ENCODE data around the gene STEAP2.
A peak's percentile ranks its signal among the peaks of the same experiment; 100 is the strongest.
"Not testable (repeated sequence)": the region's sequence is repeated elsewhere in the genome, so short reads cannot be mapped to it uniquely, and the experiment has no call there.

Gene STEAP2

DNA sequence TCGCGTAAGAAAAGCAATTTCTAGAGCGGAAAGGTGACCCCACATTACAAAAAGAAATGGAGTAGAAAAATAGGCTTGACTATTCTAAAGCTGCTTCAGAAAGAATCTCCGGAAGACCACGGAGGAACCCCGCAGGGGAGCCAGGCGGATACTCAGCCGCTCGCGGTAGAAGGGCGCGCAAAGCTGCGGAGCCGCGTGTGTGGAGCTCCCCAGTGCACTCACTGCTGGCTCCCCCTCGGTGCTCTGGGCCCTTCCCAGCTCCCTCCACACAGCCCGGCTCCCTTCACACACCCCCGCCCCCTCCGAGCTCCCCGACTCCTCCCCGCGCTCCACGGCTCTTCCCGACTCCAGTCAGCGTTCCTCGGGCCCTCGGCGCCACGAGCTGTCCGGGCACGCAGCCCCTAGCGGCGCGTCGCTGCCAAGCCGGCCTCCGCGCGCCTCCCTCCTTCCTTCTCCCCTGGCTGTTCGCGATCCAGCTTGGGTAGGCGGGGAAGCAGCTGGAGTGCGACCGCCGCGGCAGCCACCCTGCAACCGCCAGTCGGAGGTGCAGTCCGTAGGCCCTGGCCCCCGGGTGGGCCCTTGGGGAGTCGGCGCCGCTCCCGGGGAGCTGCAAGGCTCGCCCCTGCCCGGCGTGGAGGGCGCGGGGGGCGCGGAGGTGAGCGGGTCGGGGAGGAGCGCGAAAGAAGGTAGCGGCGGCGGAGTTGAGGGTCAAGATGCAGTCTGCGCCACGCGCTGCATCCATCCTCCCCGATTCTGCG lies at the start of gene STEAP2:
TSS of gene STEAP2 (plus strand) at position 350 of the 758 bp plus-strand sequence. CDS start 13,343 bp downstream, outside the sequence.
- peak; percentile 73 for DNase-seq

DNA sequence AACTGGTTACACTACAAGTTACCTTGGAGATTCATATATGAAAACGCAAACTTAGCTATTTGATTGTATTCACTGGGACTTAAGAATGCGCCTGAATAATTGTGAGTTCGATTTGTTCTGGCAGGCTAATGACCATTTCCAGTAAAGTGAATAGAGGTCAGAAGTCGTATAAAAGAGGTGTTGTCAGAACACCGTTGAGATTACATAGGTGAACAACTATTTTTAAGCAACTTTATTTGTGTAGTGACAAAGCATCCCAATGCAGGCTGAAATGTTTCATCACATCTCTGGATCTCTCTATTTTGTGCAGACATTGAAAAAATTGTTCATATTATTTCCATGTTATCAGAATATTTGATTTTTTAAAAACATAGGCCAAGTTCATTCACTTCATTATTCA lies 48.0 kb upstream of the STEAP2 start:
- DNase-seq: no peak

DNA sequence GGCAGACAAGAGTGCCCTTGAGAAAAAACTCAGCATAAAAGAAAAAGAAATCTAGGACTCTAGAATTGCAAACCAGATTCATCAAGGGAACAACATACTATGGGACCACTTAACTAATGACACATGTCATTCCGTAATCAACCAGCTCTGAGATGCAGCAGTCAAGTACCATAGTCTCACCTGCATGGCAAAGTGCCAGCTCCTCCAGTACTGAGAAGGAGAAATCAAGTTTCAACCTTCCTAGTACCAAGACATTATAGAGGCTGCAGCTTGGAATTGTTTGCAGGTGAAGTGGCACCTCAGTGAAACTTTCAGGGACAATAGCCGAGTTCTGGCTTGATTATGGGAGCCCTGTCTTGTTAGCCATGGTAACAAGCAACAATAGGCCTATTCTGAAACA lies 45.8 kb upstream of the STEAP2 start:
- DNase-seq: no peak

DNA sequence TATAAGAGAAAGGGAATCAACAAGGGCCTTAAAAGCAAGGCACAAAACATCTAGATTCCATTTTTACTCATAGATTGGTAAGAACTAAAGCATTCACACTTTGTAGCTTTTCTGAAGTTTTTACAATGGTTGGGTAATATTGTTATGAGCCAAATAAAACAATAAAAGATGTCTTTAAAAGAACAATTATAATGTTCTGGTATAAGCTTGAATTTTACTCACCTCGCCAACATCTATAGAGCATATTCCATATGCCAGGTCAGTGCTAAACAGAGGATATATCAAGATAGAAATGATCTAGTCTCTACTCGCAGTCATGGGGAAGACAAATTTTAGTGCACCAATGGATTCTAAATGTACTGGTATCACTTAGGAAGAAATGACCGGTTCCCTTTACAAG lies 45.4 kb upstream of the STEAP2 start:
- no peak for DNase-seq

DNA sequence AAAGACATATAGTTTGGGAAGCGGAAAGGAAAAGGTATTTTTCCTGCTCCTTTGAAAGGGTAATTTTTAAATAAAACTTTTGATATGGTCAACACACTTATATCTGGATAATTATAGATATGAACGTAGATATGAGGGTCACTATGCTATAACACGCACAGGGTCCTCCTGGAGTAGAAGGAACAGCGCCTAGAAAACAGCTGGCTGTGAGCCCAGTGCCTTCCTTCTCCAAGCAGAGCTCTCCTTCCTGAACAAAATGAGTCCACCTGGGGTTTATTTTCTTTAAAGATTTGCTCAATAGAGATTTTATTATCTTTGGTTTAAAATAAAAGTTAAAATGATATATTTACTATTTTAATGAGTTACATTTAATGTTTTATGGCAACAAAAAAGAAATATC lies 44.2 kb upstream of the STEAP2 start:
- DNase-seq: no peak

DNA sequence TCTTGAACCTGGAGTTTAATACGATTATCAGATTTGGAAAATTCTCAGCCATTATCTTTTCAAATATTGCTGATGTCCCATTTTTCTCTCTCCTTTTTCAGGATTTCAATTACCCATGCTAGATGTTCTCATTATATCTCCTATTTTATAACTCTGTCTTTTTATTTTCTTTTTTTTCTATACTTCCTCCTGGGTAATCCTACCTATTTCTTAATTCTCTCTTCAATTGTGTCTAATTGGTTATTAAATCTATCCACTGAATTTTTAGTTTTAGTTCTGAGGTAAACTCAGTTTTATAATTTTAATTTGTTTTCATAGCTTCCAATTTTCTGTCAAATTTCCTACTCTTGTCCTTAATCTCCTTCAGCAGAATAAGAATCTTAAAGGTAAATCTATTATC lies 41.6 kb upstream of the STEAP2 start:
- DNase-seq: no peak

DNA sequence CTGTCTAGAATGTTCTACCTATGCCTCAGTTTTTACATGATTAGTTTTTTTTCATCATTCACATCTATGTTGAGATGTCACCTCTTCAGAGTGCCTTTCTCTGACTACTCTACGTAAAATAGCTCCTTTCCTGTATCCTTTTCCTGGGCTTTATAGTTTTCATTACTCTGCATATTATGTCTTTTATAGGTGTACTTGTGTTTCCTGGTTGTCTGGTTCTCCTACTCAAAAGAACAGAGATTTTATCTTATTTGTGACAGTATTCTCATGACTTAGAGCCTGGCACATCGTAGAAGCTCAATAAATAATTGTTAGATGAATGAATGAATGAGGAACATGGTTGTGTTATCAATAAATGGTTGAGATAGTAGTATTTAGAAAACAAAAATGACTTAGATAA lies 39.4 kb upstream of the STEAP2 start:
- no peak for DNase-seq

DNA sequence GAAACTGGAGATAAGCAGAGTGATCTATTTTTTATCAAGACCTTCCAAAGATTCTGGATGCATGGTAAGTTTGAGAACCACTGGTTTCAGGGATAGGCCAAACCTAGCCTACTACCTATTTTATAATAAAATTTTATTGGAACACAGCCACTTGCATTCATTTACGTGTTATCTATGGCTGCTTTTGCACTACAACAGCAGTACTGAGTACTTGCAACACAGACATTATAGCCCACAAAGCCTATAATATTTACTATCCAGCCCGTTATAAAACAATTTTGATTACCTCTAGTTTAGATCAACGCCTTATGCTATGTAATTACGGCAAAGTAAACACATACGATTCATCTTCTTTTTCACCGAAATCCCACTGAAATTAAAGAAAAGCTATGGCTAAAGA lies 38.9 kb upstream of the STEAP2 start:
- no peak for DNase-seq

DNA sequence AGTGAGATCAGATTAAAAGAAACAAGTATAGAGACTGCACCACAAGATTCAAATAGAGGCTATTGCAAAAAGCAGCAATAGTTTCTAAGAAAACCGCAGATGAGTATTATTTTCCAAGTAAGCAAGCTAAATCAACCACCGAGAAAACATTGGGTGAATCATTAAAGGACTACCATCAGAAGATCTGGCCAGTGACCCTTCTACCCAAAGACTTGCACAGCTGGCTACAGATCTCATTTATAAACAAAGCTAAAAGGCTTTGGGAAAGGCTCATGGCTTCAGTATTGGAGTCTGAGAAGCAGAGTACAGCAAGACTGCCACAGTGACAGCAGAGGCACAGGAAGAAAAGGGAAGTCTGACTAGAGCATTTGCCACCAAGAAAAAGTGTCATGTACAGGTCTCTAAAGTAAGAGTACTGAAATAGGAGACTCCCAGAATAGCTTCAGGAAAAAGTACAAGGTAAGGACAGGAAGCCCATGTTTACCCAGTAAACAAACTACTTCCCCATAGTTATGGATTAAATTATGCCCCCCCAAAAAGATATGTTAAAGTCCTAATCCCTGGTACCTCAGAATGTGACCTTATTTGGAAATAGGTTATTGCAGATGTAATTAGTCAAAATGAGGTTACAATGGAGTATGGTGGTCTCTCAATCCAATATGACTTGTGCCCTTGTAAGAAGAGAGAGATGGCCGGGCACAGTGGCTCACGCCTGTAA lies 38.3 kb upstream of the STEAP2 start:
- no peak for DNase-seq

DNA sequence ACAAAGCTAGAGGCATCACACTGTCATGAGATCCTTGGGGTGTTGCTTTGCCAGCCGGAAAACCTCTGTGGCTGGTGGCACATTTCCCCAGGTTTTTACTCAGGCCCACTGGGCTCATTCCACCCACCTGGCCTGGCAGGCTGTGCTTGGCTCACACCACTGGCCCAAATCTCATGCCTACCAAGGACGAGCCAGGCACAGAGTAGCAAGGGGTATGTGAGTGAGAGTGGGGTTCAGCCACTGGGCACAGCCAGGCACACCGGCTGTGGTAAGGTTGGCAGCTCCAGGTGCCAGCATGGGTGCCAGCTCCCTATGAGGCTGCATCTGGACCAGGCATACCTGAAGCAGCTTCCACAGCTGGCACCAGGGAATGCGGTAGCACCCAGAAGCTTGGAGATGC lies 35.9 kb upstream of the STEAP2 start:
- no peak for DNase-seq

DNA sequence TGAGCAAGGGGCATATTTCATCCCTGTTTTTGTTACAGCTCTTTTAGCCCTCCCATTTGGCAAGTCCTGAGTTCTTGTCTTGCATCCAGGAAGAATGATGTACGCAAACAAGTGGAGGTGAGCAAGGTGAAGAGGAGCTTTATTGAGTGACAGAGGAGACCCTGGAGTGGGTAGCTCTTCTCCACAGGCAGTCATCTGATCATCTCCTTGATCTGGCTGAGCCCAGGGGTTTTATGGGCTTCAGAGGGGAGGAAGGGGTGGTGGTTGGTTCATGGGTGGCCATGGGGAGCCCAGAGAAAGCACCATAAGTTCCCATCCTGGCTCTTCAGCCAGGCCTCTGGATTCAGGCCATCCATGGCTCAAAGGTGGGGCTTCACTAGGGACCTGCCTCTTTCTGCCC lies 35.3 kb upstream of the STEAP2 start:
- DNase-seq: no peak

DNA sequence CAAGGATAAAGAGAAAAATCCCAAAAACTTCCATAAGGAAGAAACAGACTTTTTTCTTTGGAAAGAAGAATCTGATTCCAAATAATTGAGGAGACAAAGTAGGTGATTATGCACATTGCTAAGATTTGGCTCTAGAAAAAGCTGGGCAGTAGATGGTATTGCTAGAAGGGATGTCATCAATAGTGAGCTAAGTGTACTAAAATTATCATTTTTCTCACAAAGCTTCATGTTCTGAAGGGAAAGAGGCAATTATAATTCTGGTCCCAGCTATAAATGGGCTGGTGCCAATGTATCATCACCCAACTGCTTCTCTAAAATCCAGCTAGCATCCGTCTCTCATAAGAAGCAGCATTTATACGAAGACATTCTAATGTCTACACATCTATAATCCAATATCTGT lies 33.4 kb upstream of the STEAP2 start:
- no peak for DNase-seq

DNA sequence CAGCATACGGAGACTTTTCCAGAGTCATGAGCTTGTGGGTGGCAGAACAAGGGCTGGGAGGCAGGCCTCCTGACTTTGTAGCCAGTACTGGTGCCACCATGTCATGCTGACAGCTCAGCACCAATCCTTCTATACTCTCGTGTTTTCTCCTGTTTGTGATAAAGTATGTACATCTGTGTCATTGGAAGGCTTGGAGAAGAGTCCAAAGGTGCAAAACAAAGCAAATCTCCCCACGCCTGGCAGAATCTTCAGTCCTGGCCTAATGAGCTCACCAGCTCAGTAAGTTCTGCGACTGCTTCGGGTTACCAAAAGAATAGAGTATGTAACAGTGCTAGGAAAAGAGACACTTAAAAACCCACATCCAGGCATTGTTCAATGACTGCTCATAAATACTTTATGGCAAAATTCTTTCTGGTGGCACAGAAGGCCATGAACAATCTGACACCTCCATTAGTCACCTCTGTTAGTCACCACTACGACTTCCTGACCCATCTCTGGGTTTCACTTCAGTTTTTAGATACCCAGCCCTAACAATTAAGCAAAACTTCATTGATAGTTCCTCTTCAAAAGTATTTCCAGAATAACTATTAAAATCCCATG lies 32.8 kb upstream of the STEAP2 start:
- DNase-seq: no peak

DNA sequence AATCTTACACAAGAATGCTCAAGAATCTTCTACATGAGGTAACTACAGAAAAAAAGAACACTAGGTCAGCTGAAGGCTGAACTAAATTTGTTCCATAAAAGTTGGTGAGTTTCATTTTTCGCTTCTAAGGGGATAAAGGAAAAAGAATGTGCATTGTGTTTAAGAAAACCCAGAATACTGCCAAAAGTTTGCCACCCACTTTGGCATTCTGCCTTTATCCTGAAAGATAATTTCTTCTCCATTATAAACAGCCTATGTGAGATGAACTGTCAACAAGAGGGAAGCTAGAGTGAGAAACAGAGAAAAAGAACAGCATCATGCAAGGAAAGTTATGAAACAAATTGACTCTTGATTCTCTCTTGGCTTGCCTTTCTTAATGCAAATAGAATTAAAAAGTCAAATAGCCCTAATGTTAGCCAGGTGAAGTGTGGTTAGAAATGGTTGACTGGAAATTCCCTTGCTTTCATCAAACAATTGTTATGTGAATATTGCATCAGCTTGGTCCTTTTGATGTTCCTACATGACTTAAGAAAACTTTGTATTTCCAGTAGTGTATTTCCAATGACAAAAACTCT lies 31.4 kb upstream of the STEAP2 start:
- DNase-seq: no peak

DNA sequence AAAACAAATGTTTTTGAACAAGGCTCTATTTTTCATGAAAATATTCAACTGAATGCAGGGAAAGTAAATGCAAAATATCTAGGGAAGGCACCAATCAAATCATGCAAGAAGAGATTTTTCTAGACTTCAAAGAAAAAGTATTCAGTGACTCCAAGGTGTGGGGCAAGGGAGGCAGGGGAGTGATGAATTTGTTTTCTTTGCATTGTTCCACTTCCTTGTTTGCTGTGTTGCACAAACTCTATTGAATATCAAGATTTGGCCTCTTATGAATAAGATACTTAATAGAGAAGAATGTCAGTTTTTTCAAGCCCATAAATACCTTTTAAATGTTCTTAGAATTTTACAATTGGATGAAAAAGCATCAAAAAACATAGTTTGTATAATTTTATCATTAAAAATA lies 30.9 kb upstream of the STEAP2 start:
- no peak for DNase-seq

DNA sequence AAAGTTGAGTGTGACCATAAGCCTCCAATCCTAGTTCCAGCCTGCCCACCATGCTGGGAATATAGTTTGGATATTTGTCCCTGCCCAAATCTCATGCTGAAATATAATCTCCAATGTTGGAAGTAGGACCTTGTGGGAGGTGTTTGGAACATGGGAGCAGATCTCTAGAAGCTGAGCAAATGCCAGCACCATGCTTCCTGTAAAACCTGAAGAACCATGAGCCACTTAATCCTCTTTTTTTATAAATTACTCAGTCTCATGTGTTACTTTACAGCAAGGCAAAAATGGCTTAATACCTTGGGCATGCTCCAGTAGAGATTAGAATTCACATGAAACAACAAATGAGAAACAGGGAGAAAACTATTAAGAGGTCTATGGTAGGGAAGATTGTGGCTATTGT lies 30.1 kb upstream of the STEAP2 start:
- DNase-seq: no peak

DNA sequence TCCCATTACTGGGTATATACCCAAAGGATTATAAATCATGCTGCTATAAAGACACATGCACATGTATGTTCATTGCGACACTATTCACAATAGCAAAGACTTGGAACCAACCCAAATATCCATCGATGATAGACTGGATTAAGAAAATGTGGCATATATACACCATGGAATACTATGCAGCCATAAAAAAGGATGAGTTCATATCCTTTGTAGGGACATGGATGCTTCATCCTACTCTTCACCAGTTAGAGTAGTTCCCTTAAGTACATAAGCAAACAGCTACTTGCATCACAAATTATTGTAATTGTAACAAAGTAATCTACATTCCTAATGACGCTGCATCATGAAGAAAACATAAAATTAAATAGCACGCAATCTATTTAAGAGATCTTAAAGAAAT lies 25.2 kb upstream of the STEAP2 start:
- not testable (repeated sequence) for DNase-seq

DNA sequence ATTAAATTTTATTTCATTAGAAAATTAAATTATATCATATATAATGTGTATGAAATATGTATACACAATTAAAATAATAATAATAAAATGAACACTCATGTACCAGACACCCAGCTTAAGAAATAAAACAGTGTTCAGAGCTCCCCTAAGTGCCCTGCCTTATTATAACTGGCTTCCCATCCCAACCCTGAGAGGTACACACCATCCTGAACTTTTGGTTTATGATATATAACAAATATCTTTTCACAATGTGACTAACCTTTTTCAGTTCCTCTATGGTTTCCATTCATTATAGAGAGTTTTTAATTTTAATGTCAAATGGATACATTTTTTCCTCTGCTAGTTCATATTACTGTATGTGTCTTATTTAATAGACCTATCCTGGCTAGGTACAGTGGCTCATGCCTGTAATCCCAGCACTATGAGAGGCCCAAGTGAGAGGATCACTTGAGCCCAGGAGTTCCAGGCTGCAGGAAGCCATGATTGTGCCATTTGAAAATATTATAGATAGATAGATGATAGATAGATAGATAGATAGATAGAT lies 24.0 kb upstream of the STEAP2 start:
- DNase-seq: no peak

DNA sequence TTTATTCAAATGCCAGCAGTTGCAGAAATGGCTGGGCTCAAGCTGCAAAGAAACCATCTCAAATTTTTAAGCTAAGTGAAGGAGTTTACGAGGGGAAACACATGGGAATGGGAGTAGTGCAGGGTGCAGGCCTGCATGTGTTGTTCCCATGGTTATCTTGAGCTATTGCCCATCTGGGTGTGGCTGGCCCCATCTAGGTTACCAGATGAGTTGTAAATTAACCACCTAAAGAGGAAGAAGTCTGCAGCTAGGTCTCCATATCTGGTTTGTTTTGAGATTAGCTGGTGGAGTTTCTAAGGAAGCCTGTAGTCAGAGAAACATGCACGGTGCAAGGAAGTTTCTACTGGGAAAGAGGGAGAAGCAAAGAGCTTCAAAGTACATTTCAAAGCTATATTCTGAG lies 23.3 kb upstream of the STEAP2 start:
- DNase-seq: no peak

DNA sequence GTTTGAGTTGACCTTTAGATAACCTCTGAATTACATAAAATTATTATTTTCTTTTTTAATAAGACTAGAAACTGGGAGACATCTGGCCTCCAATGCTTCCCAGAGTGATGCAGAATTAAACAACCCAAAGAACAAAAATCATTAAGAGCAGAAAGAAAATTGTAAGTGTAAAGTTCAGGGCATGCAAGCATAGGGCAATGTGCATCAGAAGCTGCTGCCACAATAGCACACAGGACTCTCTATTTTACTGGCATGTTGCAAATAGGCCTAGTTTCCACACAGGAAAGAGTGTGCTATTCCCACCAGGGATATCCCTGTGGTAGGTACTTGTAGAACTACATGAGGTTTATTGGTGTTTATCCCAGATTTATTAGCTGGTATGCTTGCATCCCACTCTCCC lies 20.5 kb upstream of the STEAP2 start:
- no peak for DNase-seq

DNA sequence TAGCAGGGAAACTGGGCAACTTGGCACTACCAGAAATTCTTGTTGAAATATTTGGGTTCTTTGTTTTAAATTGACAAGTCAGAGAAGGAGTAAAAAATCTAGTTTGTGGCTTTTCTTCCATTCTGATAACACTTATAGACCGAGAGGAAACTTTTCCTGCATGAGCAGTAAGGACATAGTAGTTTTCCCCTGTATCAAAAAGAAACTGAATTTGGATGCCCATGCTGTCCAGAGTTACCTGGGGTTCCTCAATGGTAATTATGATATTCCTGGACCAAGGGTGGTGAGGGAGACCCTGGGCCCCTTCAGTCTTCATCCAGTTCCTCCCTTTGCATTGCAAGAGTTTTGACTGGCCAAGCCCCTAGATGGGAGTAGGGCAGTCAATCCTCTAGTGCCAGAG lies 19.9 kb upstream of the STEAP2 start:
- DNase-seq: no peak

DNA sequence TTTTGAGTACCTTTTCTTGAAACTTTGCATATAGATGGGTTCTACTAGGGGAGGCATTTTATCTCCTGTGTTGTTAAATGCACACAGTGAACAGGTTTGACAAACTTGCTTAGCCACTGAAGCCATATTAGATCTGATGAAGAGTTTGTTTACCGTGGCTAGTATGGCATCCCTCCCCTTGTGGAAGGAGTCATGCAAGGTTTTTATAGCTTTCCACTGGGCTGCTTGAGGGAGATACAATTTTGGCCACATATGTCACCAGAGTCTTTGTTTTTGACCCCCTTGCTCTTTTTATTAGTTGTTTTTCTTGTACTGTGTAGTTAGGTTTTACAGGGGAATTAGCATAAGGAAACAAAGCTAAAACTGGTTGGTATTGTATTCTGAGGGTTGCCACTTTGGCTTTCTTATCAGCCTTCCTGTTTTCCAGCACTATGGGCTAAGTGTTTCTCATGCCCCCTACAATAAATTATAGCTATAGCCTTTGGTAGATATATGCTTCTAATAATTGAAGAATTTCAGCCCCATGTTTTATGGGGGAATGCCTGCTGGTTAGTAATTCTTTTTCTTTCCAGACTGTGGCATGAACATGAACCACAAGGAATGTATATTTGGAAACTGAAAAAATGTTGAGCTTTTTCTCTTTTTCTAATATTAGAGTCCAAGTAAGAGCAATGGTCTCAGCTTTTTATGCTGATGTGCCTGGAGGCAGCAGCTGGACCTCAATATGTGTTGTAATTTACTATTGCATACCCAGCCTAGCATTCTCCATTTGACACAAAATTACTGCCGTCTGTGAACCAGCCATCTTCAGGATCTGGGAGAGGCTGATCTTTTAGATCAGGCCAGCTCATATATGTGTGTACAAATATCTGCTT lies 18.4 kb upstream of the STEAP2 start:
- no peak for DNase-seq

Measured in midbrain (tissue), 1 donor.